Measurements from ENCODE around the gene SBF2.
"Not testable (repeated sequence)": the region's sequence is repeated elsewhere in the genome, so short reads cannot be mapped to it uniquely, and the experiment has no call there.

The SBF2 gene

GRCh38 chr11:9943386-9944110 is 350.5 kb downstream of the SBF2 start:
- TF ChIP-seq CTCF (conservative IDR thresholded peaks at IDR 0.05; ENCODE audit: low read depth, low read length): no peak
- H3K4me3 ChIP-seq (ENCODE audit: low read depth, low read length): no peak overlapping the region
- peak; percentile 98 for DNase-seq (ENCODE audit: low read depth)

GRCh38 chr11:9941991-9942390 is 352.0 kb downstream of the SBF2 start:
- no peak overlapping the region for H3K4me3 ChIP-seq (ENCODE audit: low read depth, low read length)
- no peak for DNase-seq (ENCODE audit: low read depth)
- no peak for TF ChIP-seq CTCF (conservative IDR thresholded peaks at IDR 0.05; ENCODE audit: low read depth, low read length)

- DNase-seq (ENCODE audit: low read depth); H3K4me3 ChIP-seq (ENCODE audit: low read depth, low read length): not testable (repeated sequence)
Measured at GRCh38 chr11:9939150-9939549, 354.9 kb downstream of the SBF2 start.

- TF ChIP-seq CTCF (conservative IDR thresholded peaks at IDR 0.05; ENCODE audit: low read depth, low read length): no peak
- no peak for DNase-seq (ENCODE audit: low read depth)
- H3K4me3 ChIP-seq (ENCODE audit: low read depth, low read length): no peak overlapping the region
Measured at GRCh38 chr11:9936754-9937153, 357.3 kb downstream of the SBF2 start.

- not testable (repeated sequence) for H3K4me3 ChIP-seq (ENCODE audit: low read depth, low read length); DNase-seq (ENCODE audit: low read depth)
Measured at GRCh38 chr11:9932843-9933242, 361.2 kb downstream of the SBF2 start.

- not testable (repeated sequence) for H3K4me3 ChIP-seq (ENCODE audit: low read depth, low read length); DNase-seq (ENCODE audit: low read depth)
Measured at GRCh38 chr11:9930562-9931331, 363.3 kb downstream of the SBF2 start.

- DNase-seq (ENCODE audit: low read depth): no peak
- H3K4me3 ChIP-seq (ENCODE audit: low read depth, low read length): no peak overlapping the region
- no peak for TF ChIP-seq CTCF (conservative IDR thresholded peaks at IDR 0.05; ENCODE audit: low read depth, low read length)
Measured at GRCh38 chr11:9927670-9928069, 366.3 kb downstream of the SBF2 start.

GRCh38 chr11:9923280-9923679 is 370.7 kb downstream of the SBF2 start:
- TF ChIP-seq CTCF (conservative IDR thresholded peaks at IDR 0.05; ENCODE audit: low read depth, low read length): no peak
- DNase-seq (ENCODE audit: low read depth): no peak
- H3K4me3 ChIP-seq (ENCODE audit: low read depth, low read length): no peak overlapping the region
